Measurements from ENCODE around the gene STK10. TPM values are rescaled to one million over a fixed set of nuclear protein-coding genes. Genes with fewer than 3 reads are reported as not detected.
A peak's percentile ranks its signal among the peaks of the same experiment; 100 is the strongest.

The STK10 gene
- total RNA-seq, 1 experiment from 2014 or later, result 18.1 TPM

DNA sequence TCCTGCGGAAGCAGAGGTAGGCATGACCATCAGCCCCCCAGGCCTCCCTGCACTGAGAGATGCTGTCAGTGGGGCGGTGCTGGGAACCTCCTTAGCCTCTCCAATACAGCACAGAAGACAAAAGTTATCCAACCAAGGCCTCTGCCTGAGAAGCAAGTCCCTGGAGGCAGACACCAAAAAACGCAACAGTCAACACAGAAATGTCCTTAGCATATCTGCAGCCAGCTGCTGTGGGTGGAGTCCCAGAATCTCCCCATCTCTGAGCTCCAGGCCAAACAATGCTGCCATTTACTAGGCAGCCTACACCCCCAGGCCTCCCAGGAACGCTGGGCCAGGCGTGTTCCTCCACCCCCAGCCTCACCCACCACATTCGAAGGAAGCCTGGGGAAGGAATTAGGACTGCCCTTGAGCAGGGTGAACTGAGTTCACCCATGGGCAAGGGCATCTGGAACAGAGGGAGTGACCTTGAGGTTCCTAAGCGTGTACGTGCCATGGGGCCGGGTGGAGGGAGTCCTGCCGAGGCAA lies 43.7 kb downstream of the STK10 start:
- DNase-seq (ENCODE audit: low read depth), result no peak

DNA sequence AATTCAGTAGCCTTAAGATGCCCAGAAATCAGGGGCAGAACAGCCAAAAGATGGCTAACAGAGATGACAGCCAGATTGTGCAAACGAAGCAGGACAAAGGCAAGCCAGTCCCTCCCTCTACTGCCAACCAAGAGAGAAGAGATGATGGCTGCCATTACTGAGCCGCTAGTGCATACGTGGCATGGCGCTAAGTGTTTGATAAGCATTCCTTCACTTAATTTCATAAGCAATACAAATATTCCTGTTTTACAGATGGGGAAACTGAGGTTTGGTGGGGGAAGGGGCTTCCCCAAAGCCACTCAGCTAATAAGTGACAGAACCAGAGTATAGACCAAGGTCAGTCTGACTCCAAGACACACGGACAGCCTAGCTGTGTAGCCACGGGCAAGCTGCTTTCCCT lies 44.1 kb downstream of the STK10 start:
- DNase-seq (ENCODE audit: low read depth), result no peak

DNA sequence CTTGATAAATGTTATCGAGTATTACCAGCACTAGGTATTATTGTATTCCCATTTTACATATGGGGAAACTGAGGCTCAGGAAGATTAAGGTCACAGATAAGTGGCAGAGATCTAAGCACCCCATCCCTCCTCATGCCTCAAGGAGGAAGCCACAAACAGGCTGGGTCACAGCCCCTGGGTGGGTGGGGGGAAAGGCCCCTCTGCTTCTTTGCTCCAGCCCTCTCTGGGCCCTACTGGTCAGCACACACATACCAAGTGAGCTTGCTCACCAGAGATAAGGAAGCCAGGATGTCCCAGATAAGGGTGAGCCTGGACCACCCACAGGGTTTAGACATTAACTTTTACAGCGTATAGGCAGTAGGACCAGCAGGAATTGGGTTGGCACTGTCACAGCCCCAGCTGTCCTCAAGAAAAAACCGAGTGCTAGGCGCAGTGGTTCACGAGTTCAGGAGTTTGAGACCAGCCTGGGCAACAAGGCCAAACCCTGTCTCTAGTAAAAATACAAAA lies 45.3 kb downstream of the STK10 start:
- no peak for DNase-seq (ENCODE audit: low read depth)

DNA sequence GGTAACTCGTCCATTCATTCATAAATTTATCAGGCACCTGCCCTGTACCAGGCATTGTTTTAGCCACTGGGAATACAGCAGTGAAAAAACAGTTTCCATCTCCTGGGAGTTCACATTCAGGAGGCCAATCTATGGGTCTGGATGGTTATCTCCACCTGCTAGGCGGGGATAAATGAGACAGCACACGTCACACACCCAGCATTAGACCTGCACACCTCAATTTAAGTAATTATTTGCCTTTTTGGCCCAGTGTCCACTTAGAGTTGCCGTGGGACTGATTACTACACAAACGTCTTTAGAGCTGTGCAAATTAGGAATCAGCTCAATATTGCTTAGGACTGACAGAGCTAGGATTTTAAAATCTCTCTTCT lies 46.1 kb downstream of the STK10 start:
- no peak for DNase-seq (ENCODE audit: low read depth)

DNA sequence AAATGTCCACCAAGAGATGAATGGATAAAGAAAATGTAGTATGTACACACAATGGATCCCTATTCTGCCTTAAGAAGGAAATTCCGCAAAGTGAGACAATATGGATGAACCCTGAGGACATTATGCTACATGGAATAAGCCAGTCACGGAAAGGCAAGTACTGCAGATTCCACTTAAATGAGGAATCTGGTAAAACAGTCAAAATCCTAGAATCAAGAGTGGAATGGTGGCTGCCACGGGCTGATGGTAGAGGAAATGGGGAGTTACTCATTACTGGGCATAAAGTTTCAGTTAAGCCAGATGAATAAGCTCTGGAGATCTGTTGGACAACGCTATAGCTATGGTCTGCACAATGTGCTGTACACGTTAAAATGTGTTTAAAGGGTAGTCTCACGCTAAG lies 47.2 kb downstream of the STK10 start:
- DNase-seq (ENCODE audit: low read depth), result no peak

DNA sequence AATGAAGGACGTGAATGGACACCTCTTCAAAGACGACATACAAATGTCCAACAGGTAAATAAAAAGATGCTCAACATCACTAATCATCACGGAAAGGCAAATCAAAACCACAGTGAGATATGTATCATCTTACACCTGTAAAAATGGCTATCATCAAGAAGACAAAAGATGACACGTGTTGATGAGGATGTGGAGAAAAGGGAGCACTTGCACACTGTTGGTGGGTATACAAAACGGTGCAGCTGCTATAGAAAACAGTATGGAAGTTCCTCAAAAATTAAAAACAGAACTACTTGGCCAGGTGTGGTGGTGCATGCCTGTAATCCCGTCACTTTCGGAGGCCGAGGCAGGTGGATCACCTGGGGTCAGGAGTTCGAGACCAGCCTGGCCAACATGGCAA lies 47.9 kb downstream of the STK10 start:
- DNase-seq (ENCODE audit: low read depth), result no peak

DNA sequence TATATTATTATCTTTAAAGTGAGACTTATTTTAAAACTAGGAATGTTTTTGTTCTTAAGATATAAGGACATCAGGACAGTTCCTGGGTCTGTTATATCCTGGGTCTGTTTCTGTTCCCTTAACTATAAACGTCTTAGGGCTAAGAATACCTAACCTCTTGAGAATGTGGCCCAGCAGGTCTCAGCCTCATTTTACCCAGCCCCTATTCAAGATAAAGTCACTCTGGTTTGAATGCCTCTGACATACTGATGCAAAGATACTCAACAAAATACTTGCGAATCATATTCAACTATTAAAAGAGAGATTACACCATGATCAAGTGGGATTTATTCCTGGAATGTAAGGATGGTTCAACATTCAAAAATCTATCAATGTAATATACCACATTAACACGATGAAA lies 51.0 kb downstream of the STK10 start:
- no peak for DNase-seq (ENCODE audit: low read depth)

DNA sequence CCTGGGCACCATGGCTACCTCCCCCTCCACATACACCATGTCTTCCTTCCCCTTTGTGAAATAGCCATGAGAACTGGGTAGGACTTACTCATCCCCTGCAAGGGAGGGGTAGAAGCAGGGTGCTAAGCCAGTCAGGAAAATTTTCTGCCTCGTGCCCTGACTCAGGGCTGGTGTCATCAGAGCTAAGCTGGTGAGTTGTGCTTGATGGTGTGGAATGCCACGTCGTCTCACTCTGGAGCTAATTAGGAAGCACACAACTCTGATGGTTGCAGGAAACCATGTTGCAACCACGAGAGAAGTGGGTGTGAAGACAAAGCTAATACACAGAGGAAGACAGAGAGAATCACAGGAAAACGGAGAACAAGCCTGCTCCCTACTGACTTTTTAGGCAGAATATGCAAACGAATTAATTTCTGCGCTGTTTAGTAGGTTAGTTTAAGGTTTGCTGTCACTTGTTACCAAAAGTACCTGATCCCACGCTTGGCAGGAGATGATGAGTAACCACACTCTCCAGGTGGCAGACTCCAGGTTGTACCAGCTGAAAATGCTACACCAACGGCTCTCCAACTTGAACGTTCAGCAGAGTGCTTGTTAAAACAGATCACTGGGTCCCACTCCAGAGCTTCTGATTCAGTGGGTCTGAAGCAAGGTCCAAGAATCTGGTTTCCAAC lies 54.5 kb downstream of the STK10 start:
- peak; percentile 92 for DNase-seq (ENCODE audit: low read depth)

DNA sequence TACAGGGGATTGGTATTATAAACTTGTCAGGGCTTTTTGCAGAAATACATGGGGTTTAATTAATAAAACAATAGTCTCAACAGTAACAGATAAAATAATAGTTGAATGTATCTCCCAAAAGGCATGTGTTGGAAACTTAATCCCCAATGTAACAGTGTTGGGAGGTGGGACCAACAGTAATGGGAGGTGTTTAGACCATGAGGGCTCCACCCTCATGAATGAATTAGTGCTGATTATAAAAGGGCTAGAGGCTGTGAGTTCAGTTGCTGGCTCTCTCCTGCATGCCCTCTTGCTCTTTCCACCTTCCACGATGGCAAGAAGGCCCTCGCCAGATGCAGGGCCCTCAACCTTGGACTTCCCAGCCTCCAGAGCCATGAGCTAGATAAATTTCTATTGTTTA lies 56.3 kb downstream of the STK10 start:
- DNase-seq (ENCODE audit: low read depth), result no peak

DNA sequence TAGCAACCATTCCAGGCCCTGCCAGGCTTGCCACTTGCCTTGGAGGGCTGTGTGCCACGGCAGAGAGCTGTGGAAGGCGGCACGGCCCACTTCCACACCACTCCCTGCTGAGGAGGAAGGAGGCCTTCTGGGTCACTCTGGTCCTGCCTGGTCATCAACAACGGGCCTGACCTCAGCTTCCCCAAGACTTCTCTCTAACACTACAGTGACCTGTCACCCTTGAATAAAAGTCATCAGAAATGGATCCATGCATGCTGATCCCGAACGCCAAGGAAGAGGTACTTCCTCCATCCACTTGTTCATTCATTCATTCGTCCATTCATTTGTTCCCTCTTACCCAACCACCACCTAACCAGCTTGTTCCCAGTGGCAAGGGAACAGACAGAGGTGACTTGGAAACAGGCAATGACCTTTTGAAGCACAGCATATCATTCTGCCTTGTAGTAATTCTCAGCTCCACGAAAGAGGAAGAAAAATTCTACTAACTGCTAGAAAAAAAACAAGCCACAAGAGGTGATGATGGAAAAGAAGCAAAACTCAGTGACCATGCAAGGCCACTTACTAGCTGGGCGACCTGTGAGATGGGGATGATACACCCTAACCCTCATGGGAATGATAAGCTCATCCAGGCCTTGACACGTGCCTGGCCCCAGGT lies 58.6 kb downstream of the STK10 start:
- no peak for DNase-seq (ENCODE audit: low read depth)

DNA sequence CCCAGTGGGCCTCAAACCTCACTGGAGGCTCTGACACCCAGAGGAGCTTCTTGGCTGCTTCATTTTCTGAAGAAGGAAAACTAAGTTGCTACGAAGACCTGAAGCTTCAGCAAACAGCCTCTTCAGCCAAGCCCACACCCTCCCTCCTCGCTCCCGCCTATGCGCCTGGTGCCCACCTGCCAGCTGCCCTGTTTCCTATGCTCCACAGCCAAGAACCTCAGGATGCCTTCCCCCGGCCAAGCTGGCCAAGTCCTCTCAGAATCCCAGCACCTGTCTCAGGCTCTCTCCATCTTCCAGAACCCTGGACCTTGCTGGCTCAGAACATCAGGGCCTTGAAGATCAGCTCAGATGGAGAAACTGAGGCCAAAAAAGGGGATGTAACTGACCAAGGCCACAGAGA lies 60.4 kb downstream of the STK10 start:
- DNase-seq (ENCODE audit: low read depth), result no peak

DNA sequence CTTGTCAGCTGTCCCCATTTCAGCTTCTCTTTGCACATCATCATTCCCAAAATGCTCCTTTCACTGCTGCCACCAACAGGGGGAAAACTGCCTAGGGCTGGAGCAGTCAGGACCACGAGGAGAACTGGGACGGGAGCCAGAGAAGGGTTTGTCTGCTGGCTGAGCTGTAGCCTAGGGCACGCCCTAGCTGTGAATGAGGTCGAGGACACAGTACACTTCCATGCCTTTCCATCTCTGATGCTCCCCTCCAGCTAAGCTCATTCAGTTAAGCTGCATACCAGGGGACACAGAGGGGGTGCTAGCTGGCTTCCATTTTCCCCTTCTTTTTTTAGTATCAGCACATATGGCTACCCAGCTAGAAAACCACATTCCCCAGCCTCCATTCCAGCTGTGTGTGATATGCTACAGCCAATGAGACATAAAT lies 64.7 kb downstream of the STK10 start:
- DNase-seq (ENCODE audit: low read depth), result peak; percentile 67

DNA sequence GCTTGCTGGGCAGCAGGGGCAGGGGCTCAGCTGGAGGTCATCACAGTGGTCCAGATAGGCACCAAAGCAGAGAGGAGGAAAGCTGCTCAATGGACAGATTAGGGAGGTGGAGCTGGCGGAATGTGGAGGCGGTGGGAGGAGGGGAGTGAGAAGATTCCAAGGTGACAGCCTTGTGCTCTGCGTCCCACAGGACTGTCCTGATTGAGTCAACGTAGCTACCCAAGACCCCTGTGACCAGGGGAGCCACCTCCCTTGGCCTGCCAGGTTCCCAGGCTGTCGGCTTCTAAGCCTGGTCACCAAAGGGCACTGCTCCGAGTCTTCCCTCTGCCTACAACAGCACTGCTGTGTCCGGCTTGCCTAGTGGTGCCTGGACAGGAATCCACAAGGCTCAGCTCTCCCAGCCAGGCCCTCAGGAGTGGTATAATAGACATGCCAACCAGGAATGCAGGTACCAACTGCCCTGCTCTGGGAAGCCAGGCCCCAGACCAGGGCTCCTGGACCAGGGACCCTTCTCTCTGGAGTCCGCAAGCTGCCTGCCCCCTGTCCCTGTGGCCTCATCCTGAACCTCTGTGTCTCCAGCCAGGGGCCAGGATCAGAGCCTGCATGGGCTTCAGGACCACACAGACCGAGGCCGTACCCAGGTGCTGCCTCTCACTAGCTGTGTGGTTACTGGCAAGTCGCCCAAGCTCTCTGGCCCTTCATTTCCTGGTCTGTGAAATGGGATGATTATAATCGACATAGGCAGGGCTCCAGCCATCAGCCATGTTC lies 67.9 kb downstream of the STK10 start:
- no peak for DNase-seq (ENCODE audit: low read depth)

DNA sequence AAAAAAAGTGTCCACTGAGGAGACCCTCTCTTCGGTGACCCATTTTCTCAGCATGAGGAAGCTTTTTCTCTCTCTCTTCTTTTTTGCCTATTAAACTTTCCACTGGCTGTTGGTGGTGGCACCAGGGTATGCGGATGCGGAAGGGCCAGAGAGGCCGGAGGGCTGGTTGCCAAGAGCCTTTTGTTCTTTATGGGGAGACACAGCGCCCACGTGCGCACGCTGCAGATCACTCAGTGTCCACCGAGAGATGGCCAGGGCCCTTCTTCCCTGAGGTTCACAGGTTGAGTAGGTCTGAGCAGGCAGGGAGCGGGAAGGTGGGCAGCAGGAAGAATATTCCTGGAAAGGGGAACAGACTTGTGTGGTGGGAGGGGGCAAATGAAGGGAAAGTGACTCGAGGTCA lies 69.1 kb downstream of the STK10 start:
- DNase-seq (ENCODE audit: low read depth), result no peak

DNA sequence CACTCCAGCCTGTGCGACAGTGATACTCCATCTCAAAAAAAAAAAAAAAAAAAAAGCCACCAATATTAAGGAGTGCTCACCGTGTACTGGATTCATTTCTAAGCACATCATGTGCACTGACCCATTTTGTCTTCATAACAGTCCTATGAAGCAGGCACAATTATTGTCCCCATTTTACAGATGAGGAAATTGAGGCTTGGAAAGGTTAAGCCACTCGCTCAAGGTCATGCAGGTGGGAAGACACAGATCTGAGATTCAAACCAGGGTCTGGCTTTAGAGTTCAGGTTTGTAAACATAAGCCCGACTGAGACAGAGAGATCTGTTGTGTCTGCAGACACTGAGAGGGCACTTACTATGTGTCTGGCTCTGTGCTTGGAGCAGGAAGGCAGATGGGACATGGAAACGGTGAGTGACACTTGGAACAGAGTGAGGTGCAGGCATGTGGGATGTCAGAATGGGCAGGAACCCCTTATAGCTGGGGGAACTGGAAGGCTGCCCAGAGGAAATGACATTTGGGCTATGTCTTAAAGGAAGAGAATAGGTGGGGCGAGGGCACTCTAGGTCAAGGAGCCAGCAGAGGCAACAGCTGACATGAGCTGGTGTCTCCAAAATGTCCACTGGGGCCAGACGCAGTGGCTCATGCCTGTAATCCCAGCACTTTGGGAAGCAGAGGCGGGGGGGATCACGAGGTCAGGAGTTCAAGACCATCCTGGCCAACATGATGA lies 69.9 kb downstream of the STK10 start:
- DNase-seq (ENCODE audit: low read depth), result no peak

DNA sequence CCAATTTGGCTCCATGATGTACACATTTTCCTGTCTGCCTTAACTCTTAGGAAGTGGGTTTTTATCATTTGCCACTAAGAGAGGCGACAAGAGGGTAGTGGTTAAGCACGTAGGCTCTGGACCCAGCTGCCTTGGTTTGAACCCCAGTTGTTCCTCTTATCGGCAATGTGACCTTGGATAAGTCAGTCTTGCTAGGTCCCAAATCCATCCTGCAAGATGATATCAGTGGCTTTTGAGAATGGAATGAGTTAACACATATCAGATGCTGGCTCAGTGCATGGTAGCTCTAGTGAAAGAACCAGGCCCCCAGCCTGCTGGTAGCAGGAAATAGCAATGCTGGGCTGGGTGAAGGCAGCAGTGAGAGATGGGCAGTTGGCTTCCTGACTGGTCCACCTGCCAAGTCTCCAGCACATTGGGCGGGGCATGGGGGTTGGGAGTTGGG lies 72.5 kb downstream of the STK10 start:
- no peak for DNase-seq (ENCODE audit: low read depth)

DNA sequence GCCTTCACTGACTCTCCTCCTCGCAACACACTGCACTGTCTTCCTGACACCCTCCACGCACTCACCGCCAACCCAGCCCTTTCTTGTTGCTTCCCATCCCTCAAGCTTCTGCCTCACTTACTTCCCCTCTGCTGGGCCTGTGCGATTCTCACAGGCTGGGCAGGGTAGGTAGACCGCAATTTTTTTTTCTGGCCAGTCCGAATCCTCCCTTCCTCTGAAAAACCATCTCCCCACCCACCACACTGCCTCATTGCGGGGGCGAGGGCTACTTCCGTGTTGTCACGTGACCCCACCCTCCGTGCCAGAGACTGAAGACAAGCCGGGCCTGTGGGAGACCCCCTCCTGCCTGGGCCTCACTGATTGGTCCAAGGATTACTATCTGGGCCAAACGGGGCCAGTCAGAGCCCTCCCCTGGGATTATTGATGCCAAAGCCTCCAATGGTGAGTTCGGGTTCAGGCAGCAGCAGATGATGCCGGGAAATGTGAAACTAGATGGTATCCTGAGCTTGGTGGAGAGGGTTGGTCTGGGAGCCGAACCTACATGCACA lies 73.1 kb downstream of the STK10 start:
- DNase-seq (ENCODE audit: low read depth), result no peak

DNA sequence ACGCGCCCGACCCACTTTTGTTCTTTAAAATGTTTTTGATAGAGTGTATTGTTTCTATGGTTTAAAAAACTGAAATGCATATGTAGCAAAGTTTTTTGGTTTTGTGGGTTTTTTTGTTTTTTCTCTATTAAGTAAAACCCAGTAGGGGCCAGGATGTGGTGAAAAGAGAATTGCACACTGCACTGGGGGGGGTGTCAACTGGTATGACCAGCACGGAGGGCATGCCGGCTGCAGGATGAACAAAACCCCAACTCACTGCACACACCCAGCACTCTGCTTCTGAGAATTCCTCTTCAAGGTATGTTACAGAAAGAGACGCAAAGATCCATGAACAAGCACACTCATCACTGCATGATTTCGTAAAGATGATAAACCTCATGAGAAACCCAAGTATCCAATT lies 75.0 kb downstream of the STK10 start:
- peak; percentile 40 for DNase-seq (ENCODE audit: low read depth)

DNA sequence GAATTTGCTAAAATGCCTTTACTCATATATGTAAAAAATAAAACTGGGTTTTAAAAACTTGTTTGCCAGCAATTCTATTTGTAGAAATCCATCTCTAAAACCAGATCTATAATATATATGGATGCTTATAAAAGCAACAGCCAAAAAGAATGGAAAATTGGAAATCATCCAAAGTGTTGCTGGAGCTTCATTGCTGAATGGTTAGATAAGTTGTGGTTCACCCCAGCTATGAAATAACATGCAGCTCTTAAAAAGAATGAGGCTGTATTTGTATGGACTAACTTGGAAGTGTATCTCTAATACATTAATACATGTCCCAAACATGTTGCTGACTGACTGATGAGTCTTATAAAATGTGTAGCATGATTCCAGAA lies 76.2 kb downstream of the STK10 start:
- DNase-seq (ENCODE audit: low read depth), result peak; percentile 74

DNA sequence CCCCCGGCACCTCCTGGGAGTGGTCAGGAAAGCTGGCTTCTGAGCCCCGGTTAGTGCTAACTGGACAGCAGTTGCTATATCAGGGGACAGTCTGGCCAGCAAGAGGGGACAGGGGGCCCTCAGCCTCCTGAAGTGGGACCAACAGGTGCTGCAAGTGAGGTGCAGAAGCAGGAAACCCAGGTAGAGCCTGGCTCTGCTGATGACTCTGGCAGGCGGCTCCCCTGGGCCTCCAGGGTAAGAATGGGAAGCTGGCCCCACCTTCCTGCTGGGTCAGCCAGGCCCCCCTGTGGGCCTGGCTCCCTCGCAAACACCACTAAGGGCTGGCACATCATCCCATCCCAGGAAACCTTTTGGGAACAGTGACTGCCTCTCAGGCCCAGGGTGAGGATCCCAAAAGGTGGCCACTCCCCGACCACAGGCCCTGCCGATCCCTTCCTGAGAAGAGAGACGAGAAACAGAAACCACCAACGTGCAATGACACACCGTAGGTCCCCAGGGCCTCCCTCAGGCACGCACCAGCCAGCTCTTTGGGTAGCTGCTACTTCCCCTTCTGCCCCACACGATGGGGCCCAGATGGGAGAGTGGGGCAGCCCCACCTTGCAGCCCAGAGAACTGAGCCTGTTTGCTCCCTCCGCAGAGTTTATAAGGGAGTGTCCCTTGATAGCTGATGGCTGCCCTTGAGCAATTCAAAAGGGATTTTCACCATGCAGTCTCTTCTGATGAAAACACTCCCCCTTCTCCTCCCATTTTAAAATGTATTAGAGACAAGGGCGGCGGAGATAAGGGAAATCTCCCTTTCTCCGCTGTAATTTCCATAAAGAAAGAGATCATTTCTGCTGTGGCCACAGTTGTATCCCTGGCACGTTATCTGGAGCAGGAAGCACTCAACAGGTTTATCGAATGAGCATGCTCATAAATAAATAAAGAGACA lies 76.8 kb downstream of the STK10 start:
- DNase-seq (ENCODE audit: low read depth), result peak; percentile 87
